Stimulated activated CD8-positive, alpha-beta memory T cell treated with anti-CD3 and anti-CD28 coated beads, Interleukin-4, amount 100 ng/mL, for 4 hours (primary cell): ENCODE measurements around the gene FTSJ1.
A peak's percentile ranks its signal among the peaks of the same experiment; 100 is the strongest.
"Not testable (repeated sequence)": the region's sequence is repeated elsewhere in the genome, so short reads cannot be mapped to it uniquely, and the experiment has no call there.

Experiments
- DNase-seq, 2 donors: peaks; one replicate each; pipeline ENCODE4 v3.0.0-alpha.2; 2020; ENCODE audit warnings: low read depth in 2 of 2, low spot score in 1 of 2

The FTSJ1 gene

DNA sequence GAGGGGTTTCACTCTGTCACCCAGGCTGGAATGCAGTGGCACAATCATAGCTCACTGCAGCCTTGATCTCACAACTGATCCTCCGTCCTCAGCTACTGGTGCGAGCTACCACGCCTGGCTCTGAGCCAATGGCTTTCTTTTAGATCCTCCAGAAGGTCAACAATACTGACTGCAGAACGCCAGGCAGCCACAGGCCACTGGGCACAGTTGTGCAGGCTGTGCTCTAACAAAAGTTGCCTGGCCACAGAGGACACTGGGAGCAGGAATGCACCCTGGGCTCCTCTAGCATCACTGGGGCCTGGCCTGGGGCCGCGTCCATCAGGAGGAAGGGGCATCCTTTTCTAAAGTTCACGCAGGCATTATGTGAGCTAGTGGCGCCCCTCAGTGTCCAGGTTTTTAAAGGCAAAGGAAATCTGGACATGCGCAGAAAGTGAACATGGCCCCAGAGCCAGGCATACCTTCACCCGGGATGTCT, 17.9 kb downstream of the FTSJ1 start:
- DNase-seq, result no peak

DNA sequence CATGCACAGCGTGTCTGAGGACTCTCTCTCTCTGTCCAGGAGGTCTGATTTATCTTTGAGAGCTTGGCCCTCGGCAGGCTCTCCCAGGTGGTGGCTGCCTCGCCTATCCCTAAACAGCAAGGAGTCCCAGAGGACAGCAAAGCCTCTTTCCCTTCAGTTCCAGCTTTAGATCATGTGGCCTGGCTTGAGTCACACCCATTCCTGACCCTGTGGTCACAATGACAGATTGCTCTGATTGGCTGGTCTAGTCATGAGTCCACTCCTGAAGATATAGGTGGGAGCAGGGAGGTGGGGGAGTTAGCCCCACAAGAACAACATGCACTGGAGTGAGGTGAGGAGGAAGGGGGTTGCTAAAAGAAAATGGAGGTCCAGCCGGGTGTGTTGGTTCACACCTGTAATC, 20.7 kb downstream of the FTSJ1 start:
- DNase-seq, result no peak

DNA sequence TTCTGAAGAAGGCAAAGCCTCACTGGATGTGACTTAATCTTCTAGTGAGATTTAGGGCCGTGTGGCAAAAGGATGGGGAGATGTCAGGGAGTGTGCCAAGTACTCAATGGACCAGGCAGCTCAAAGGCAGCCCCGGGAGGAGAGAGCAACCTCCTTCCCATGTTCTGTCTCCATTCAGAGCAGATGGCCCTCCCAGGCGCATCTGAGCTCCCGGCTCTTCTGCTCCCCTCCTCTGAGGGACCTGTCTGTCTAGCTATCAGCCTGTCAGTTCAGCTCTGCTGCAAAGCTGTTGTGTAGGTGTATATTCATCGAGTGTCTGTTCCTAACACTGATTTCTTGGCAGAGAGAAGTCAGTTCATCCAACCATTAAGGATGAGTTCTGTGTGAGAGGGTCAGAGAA, 21.9 kb downstream of the FTSJ1 start:
- no peak for DNase-seq

DNA sequence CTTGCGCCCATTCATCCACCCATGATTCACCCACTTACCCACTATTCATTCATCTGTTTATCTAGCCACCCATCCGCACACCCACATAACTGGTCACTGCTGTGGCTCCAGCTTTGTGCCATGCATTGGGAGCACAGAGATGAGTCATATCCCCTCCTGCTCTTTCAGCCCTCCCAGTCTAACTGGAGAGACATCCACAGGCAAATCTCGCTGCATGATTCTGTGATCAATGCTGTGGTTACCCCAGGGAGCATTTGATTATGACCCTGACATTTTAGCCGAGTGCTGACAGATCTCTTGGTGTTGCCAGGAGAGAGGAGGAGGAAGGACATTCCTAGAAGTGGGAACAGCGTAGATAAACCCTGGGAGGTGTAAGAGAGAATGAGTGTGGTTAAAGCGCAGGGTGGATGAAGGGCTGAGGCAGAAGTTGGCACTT, 22.4 kb downstream of the FTSJ1 start:
- no peak for DNase-seq

DNA sequence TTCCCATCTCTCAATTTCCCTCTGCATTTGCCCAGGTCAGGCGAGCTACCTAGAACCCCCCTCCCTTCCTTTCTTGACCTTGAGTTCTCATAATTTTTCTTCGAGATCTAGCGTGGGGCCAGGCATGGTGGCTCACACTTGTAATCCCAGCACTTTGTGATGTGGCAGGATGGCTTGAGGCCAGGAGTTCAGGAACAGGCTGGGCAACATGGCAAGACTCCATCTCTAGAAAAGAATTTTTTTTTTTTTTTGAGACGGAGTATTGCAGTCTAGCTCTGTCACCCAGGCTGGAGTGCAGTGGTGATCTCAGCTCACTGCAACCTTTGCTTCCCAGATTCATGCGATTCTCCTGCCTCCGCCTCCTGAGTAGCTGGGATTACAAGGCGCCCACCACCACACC, 28.3 kb downstream of the FTSJ1 start:
- DNase-seq, result no peak

DNA sequence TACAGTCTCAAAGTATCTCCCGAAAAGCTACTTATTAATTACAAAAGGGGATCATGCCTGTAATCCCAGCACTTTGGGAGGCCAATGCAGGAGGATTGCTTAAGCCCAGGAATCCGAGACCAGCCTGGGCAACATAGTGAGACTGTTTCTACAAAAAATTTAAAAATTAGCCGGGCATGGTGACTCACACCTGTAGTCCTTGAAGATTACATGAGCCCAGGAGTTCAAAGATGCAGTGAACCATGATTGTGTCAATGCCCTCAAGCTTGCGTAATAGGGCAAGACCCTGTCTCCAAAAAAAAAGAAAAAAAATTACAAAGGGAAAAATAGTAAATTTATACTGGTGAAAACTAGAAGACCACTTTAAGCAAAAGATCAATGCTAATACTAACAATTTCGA, 29.5 kb downstream of the FTSJ1 start:
- DNase-seq, result no peak

DNA sequence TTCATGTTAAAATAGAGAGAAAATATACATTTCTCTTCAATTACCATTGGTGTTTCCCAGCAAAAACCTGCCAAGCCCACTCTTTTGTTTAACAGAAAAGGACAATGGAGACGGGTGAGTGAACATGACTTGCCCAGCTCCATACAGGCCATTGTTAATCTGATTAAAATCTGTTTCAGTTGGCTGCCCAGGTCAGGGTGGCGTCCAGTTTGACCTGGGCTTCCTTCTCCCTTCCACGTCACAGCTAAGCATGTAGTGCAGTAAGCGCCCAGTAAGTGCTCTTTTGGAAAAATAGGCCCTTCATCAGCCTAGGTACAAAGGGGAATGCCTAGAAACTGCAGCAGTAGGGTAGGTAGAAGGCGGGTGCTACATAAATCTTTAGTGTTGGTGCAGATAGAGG, 31.2 kb downstream of the FTSJ1 start:
- no peak for DNase-seq

DNA sequence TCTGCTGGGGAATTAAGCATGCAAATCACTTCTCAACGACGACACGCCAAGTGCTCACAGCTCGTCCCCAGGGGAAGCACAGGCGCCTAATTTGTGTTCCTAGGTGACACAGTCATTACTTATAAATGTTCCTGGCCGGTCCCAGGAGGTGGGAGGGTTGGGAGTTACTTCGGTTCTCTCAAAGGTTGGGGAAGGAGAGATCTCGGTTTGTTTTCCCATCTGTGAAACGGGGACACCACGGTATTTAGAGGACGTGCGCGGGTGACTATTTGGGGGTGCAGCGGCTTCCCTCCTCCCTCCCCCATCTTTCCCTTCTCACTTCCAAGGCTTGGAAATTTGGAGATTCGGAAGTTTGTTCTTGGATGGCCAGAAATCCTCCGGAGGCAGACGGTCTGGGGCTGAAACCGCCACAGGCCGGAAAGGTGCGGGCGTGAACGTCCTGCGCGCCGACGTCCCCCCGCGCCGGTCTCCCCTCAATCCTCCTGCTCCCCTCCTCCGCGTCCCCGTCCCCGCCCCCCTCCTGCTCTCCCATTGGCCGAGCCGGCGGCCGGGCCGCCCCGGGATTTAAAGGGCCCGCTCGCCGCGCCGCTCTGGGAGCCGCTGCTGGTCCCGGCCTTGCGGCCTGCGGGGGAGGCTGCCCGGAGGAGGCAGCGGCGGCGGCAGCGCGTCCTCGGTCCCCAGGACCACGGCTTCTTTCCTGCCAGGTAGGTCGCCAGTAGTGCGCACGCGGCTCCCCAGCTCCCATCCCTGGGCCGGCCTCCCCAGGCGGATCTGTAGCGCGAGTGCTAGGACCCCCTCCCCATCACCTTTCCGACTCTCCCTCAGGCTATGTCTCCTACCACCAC, 32.6 kb downstream of the FTSJ1 start, which contains the start of gene PORCN:
TSS of gene PORCN (plus strand) at position 593 of the 845 bp plus-strand sequence. CDS start 829 bp downstream, outside the sequence.
- DNase-seq, result peak; percentile 38 to 56

DNA sequence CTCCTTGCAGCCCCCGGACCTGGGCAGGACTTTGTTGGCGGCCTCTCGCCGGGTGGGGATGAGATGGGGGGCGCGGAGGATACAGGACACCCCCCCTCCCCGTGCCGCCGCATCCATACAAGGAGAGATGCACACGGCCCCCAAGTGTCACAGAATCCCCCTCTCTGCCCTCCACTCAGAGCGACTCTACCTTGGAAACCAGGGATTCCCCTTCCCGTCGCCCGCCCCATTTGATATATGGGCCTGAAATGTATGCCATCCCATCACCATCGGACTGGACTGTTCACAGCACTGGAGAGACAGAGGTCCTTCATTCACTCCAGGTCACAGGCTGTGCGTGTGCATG, 33.2 kb downstream of the FTSJ1 start:
- no peak for DNase-seq

DNA sequence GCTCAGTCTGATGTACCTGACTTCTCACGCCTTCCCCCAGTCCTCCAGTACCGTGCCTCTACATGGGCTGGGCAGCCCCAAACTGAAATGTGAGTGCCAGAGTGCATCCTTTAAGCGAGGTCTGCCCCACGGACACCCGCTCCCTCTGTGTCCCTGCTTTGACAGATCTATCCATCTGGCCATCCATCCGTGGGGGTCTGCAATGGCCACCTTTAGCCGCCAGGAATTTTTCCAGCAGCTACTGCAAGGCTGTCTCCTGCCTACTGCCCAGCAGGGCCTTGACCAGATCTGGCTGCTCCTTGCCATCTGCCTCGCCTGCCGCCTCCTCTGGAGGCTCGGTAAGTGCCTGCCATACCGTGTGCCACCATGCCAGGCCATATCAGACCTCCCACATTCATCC, 33.6 kb downstream of the FTSJ1 start:
- DNase-seq, result no peak

DNA sequence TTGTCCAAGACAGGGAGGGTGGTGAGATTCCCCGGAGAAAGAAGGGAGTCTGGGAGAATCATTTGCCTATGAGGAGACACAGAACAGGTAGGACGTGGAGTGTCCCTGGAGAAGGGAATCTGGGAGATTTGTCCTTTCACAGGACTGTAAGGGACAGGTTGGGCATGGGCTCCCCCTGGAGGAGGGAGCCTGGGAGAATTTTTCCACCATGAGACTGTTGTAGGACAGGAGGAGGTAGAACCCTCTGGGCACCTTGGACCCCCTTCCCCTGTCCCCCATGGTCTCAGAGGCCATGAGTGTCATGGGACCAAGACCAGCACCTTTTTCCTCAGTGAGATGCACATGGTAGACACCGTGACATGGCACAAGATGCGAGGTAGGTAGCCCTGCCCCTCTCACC, 35.6 kb downstream of the FTSJ1 start:
- DNase-seq, result no peak

DNA sequence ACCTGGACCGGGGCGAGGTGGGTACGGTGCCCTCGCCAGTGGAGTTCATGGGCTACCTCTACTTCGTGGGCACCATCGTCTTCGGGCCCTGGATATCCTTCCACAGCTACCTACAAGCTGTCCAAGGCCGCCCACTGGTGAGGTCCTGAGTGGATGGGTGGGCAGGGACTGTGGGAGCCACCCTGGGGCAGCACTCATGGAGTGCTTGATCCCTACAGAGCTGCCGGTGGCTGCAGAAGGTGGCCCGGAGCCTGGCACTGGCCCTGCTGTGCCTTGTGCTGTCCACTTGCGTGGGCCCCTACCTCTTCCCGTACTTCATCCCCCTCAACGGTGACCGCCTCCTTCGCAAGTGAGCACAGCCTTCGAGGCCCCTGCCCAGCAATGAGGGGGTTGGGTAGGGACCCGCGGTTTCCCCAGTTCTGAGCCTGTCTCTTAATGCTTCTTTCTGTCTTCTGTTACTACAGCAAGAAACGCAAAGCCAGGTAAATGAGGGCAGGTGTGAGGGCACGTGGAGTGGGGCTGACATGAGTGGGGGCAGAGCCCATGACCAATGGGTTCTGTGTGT, 36.5 kb downstream of the FTSJ1 start:
- no peak for DNase-seq

DNA sequence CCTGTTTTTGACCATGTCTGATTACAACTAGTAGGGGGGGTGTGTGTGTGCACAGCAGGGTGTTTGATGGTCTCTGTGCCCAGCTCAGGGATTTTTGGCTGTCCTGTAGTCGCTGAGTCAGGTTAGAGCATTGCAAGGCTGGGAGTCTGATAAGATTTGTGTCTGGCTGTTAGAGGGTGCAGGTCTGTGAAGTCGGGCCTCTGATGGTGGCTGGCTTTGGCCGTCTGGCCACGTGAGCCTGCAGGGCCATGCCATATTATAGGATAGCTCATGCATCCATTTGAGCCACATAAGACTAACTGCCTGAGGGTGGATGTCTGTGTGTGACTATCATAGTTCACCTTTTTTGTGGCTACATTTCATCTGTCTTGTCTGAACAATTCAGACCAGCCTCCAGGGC, 37.7 kb downstream of the FTSJ1 start:
- no peak for DNase-seq

DNA sequence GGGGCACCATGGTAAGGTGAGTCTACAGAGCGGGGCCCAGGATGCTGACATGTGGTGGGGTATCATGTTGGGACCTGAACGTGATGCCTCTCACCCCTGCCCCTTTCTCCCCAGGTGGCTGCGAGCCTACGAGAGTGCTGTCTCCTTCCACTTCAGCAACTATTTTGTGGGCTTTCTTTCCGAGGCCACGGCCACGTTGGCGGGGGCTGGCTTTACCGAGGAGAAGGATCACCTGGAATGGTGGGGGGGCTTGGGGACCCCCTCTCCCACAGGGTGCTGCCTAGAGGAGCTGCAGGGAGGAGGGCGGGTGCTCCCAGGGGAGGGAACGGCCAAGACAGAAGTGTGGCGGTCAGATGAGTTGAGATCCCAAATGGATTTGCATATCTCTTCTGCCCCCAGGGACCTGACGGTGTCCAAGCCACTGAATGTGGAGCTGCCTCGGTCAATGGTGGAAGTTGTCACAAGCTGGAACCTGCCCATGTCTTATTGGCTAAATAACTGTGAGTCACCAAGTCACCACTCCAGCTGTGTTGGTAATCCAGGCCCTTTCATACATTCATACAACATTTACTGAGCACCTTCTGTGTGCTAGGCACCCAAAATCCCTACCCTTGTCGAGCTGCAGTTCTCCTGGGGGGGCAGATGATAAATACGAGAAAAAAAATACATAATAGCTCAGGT, 38.3 kb downstream of the FTSJ1 start:
- no peak for DNase-seq

DNA sequence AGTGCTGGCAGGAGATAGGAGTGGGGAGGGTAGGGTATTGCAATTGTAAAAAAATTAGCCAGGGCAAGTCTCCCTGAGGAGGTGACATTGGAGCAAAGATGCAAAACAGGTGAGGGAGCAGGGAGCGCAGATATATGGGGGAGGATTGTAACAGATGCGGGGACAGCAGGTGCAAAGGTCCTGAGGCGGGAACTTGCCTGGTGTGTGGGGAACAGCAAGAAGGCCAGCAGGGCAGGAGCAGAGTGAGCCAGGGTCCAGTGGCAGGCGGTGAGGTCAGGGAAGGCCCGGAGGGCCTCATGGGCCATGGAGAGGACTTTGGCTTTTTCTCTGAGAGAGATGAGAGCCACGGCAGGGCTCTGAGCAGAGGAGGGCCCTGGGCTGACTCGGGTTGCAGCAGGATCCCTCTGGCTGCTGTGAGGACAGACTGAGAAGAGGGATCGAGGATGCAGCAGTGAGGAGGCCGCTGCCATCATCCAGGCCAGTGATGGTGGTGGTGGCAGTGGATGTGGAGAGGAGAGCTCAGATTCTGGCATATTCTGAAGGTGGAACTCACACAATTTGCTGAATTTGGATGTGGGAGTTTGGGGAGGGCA, 39.0 kb downstream of the FTSJ1 start:
- DNase-seq, result no peak

DNA sequence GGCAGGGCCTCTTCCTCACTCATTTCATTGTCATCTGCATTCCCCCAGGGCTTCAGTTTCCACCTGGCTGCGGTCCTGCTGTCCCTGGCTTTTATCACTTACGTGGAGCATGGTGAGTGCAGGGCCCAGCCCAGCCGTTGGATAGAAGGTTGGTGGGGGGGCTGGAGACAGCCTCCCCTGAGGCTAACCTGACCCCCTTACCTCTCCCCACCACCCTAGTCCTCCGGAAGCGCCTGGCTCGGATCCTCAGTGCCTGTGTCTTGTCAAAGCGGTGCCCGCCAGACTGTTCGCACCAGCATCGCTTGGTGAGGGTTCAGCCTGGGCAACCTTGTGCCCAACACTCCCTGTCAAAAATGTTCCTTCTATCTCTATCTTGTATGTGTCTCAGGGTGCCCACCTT, 39.8 kb downstream of the FTSJ1 start:
- no peak for DNase-seq

DNA sequence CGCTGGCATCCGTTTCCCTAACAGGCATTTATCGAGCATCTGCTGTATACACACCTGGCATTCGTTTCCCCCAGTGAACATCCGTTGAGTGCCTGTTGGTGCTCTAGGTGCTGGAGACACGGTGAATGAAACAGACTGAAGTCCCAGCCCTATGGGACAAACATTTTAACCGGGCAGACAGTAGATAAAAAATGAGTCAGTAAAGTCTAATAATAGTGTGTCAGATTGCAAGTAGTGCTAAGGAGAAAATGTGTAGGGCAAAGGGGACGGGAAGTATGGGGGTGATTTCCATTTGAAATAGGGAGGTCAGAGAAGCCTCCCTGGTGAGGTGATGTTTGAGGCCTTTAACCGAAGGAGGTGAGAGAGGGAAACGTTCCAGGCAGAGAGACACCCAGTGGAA, 40.3 kb downstream of the FTSJ1 start:
- DNase-seq, result no peak

DNA sequence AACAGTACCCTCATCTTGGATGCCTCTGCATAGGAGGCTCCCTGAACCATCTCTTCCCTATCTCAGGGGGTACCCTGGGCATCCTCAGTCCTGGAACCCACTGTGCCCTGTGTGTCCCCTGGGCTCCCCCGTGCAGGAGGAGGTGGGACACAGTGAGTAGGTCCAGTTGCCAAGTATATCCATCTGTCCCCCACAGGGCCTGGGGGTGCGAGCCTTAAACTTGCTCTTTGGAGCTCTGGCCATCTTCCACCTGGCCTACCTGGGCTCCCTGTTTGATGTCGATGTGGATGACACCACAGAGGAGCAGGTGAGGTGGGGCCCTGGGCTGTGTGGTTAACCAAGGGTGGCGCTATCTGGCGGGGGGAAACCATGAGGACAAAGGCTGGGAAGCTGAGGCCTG, 41.0 kb downstream of the FTSJ1 start:
- DNase-seq, result no peak

DNA sequence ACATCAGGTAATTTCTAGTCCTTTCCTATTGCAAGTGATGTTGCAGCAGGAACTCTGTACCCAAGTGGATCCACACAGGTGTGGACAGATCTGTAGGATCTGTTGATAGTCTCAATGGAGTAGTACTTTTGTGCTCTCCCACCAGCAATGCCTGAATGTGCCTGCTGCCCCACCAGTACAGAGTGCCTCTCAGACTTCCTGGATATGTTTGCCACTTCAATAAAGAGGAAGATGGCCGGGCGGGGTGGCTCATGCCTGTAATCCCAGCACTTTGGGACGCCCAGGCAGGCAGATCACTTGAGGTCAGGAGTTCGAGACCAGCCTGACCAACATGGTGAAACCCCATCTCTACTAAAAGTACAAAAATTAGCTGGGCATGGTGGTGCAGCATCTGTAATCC, 43.5 kb downstream of the FTSJ1 start:
- DNase-seq, result not testable (repeated sequence)

DNA sequence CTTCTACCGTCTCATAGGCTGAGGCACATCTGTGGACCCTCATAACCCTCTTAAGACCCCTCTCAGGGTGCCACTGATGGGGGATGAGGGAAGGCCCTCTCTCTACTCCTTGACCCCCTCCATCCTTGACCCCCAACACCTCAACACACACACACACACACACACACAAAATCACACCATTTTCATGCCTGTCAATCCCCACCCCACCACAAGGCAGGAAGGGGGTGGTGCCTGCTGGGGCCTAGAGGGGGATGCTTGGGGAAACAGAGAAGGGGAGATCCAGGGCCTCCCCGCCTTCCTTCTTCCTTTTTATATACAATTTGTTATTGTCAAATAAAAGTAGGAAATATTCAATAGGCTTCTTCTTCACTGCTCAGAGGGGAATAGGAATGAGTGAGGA, 44.5 kb downstream of the FTSJ1 start:
- DNase-seq, result no peak

DNA sequence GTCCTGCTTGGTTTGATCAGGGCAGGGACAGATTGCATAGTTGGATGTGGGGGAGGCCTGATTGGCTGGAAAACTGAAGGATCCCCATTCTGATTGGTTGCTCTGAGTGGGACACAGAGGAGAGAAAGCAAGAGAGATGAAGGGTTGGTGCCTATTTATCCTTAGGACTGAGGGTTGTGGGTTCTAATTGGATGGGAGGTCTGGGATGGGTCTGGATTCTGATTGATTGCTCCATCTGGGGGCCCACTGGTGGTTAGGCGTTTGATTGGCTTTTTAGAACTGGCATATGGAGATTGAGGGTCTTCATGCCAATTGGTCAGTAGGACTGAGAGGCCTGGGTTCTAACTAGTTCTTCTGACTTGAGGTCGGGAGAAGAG, 45.0 kb downstream of the FTSJ1 start:
- no peak for DNase-seq
